K562 (cell line): Measurements from ENCODE around the gene TIMP2. TPM values are rescaled to one million over a fixed set of nuclear protein-coding genes. Genes with fewer than 3 reads are reported as not detected.

ENCODE experiments used
- ARID4B ChIP-seq: sonication (generic); formaldehyde crosslinking; IDR thresholded peaks from 2 replicates; pipeline ENCODE4 v1.8.0; 2022; ENCODE audit warnings: mild to moderate bottlenecking, missing genetic modification reagents
- ELF2 ChIP-seq: fragments of 250-450 bp; sonication (Bioruptor Pico); IDR thresholded peaks from 2 replicates; pipeline ENCODE4 v1.5.0; 2021; ENCODE audit warnings: mild to moderate bottlenecking
- IRF1 ChIP-seq: sonication (generic); formaldehyde crosslinking; IDR thresholded peaks from 2 replicates; pipeline ENCODE4 v1.8.0; 2022; ENCODE audit warnings: missing genetic modification reagents, mild to moderate bottlenecking, borderline replicate concordance
- NKRF ChIP-seq: fragments of 450-650 bp; IDR thresholded peaks from 2 replicates; pipeline ENCODE4 v1.6.1; 2016; ENCODE audit warnings: borderline replicate concordance
- RNF219 ChIP-seq: fragments of 250-450 bp; sonication (Bioruptor Pico); IDR thresholded peaks from 2 replicates; pipeline ENCODE4 v1.5.0; 2022; ENCODE audit warnings: mild to moderate bottlenecking
- SAFB ChIP-seq: fragments of 200-400 bp; formaldehyde crosslinking; IDR thresholded peaks from 2 replicates; pipeline ENCODE4 v1.6.1; 2017; ENCODE audit warnings: low read depth, low read length, borderline replicate concordance
- SIN3B ChIP-seq: fragments of 450-650 bp; IDR thresholded peaks from 2 replicates; pipeline ENCODE4 v1.6.1; 2017; ENCODE audit warnings: low read depth, mild to moderate bottlenecking, moderate library complexity
- TEAD4 ChIP-seq, 2 experiments: sonication (generic) in 1 of 2; formaldehyde crosslinking in 1 of 2; IDR thresholded peaks; 2 replicates each; pipeline versions ENCODE4 v1.6.1 to v1.8.0; 2012 to 2022; ENCODE audit warnings: borderline replicate concordance in 1 of 2, inconsistent platforms in 1 of 2, low read length in 1 of 2, mild to moderate bottlenecking in 1 of 2, missing genetic modification reagents in 1 of 2
- VEZF1 ChIP-seq: fragments of 200-800 bp; sonication (Bioruptor generic); IDR thresholded peaks from 2 replicates; pipeline ENCODE4 v1.6.1; 2017; ENCODE audit warnings: missing genetic modification characterization, missing compliant biosample characterization
- ZEB2 ChIP-seq: fragments of 450-650 bp; IDR thresholded peaks from 2 replicates; pipeline ENCODE4 v1.6.1; 2016
- ZNF23 ChIP-seq: fragments of 250-450 bp; sonication (Bioruptor Pico); IDR thresholded peaks from 2 replicates; pipeline ENCODE4 v1.4.0; 2020; ENCODE audit warnings: mild to moderate bottlenecking
- polyA plus RNA-seq, 8 experiments: library from polyadenylated mRNA; depleted of rRNA in 4 of 8; stranded (reverse) in 5 of 8; unstranded in 3 of 8; fragments of >200 nt; fragmentation: Nextera tagmentation in 2 of 8; fragmentation: Illumina TruSeq in 1 of 8; extraction: Ambion mirVana in 2 of 8; extraction: Trizol in 1 of 8; gene quantifications; 2 replicates each; pipeline versions ENCODE4 v1.2.1 to v1.2.3, GENCODE V29; 2011 to 2014; ENCODE audit warnings: inconsistent platforms in 1 of 8, missing spikeins in 1 of 8
- total RNA-seq, 7 experiments: library from RNA; depleted of rRNA in 6 of 7; stranded (reverse); fragments of >200 nt in 6 of 7; fragmentation: Illumina TruSeq in 2 of 7; extraction: Trizol in 2 of 7; gene quantifications; 2 replicates each; pipeline versions ENCODE4 v1.2.1 to v1.2.3, GENCODE V29; 2011 to 2021; ENCODE audit warnings: low replicate concordance in 1 of 7

Gene TIMP2
- total and polyA plus RNA-seq, 9 of the 15 experiments (the other 6 are each of a cell fraction or from before 2014, with no cell fraction given) = 0.55 TPM; not detected in 8

GRCh38 chr17:78840780-78841611 is 84.2 kb downstream of the TIMP2 start, which contains the start of gene USP36 (continued):
- TF ChIP-seq ARID4B (CRISPR knock-in tag) = peak; percentile 95
- TF ChIP-seq ZNF23 (CRISPR knock-in tag) = no peak
- peak; percentile 96 for TF ChIP-seq ZEB2
- 0 out of 2 replicates have a peak, but pooled peaks have one; percentile 37 for TF ChIP-seq RNF219 (CRISPR knock-in tag)
- peak; percentile 70 for TF ChIP-seq VEZF1
- peak; percentile 71 for TF ChIP-seq SAFB
- TF ChIP-seq TEAD4 (IDR thresholded peaks at IDR 0.05; ENCODE audit: low read length) = no peak
- no peak for TF ChIP-seq TEAD4 (CRISPR knock-in tag; IDR thresholded peaks at IDR 0.05; ENCODE audit: borderline replicate concordance)
- no peak for TF ChIP-seq IRF1 (CRISPR knock-in tag)
- no peak; the same call in 1 of the 2 replicates for TF ChIP-seq SIN3B
- TF ChIP-seq NKRF = peak; percentile 93
- peak; percentile 98 for TF ChIP-seq ELF2
